Measurements from ENCODE around the gene NAA40. TPM values are rescaled to one million over a fixed set of nuclear protein-coding genes. Genes with fewer than 3 reads are reported as not detected.

The NAA40 gene
- total and polyA plus RNA-seq, 7 donors: 4.6 to 13.7 (median 7.6) TPM

- intact Hi-C loops (cut with DNase I): no loop called here
- no peaks in the 10 kb centered on the region for H3K4me1 ChIP-seq
- no peaks in the 10 kb centered on the region for H3K27me3 ChIP-seq (ENCODE audit: insufficient read depth in 3 of 3, low read length in 2 of 3)
- ATAC-seq (no peak), DNase-seq (no peak)
- WGBS, 3 donors: 85 to 91% (median 89%) methylated on average over 13 of the region's 13 CpGs
- no peaks in the 10 kb centered on the region for H3K9me3 ChIP-seq
- H3K4me3 ChIP-seq: no peak overlapping the region
- H3K36me3 ChIP-seq (ENCODE audit: insufficient read depth in 1 of 2, low read depth in 1 of 2): peaks cover 22 to 98% of the 10 kb centered on the region in 2 donors
- no peak for TF ChIP-seq CTCF (IDR thresholded peaks at IDR 0.05)
- no peak overlapping the region for H3K27ac ChIP-seq
These were observed 34.1 kb upstream of the NAA40 start for GRCh38 chr11:63904743-63905142.

GRCh38 chr11:63905179-63905578, 33.6 kb upstream of the NAA40 start:
- no peak for ATAC-seq
- DNase-seq: no peak
- no peaks in the 10 kb centered on the region for H3K27me3 ChIP-seq (ENCODE audit: insufficient read depth in 3 of 3, low read length in 2 of 3)
- H3K27ac ChIP-seq: no peak overlapping the region
- peaks cover 22 to 98% of the 10 kb centered on the region in 2 donors for H3K36me3 ChIP-seq (ENCODE audit: insufficient read depth in 1 of 2, low read depth in 1 of 2)
- H3K4me3 ChIP-seq: no peak overlapping the region
- H3K9me3 ChIP-seq: no peaks in the 10 kb centered on the region
- WGBS, 3 donors: 76 to 83% (median 78%) methylated on average over 6 of the region's 6 CpGs
- no peaks in the 10 kb centered on the region for H3K4me1 ChIP-seq
- no peak for TF ChIP-seq CTCF (IDR thresholded peaks at IDR 0.05)
- intact Hi-C loops (cut with DNase I): no loop called here

- peaks cover 16 to 90% of the 10 kb centered on the region in 2 donors for H3K36me3 ChIP-seq (ENCODE audit: insufficient read depth in 1 of 2, low read depth in 1 of 2)
- H3K4me3 ChIP-seq: no peak overlapping the region
- no peak for ATAC-seq
- H3K27ac ChIP-seq: no peak overlapping the region
- H3K27me3 ChIP-seq (ENCODE audit: insufficient read depth in 3 of 3, low read length in 2 of 3): no peaks in the 10 kb centered on the region
- DNase-seq: no peak
- no peak for TF ChIP-seq CTCF (IDR thresholded peaks at IDR 0.05)
- no peaks in the 10 kb centered on the region for H3K9me3 ChIP-seq
- intact Hi-C loops (cut with DNase I): no loop called here
- 91 to 99% (median 94%) methylated on average over 4 of the region's 4 CpGs for WGBS, 3 donors
- H3K4me1 ChIP-seq: no peaks in the 10 kb centered on the region
These were observed 32.7 kb upstream of the NAA40 start for GRCh38 chr11:63906087-63906486.

- no peak for ATAC-seq
- Histone ChIP-seq H3K36me3 (ENCODE audit: insufficient read depth in 1 of 2, low read depth in 1 of 2) (peaks cover 15 to 85% of the 10 kb centered on the region in 2 donors), H3K27ac (no peak overlapping the region)
These were observed 32.2 kb upstream of the NAA40 start for GRCh38 chr11:63906585-63906984.

More at GRCh38 chr11:63906585-63906984, 32.2 kb upstream of the NAA40 start:
- no peaks in the 10 kb centered on the region for H3K9me3 ChIP-seq
- intact Hi-C loops (cut with DNase I): no loop called here
- no peaks in the 10 kb centered on the region for H3K4me1 ChIP-seq
- TF ChIP-seq CTCF (IDR thresholded peaks at IDR 0.05): no peak
- H3K27me3 ChIP-seq (ENCODE audit: insufficient read depth in 3 of 3, low read length in 2 of 3): no peaks in the 10 kb centered on the region
- 89 to 94% (median 92%) methylated on average over 7 of the region's 7 CpGs for WGBS, 3 donors
- DNase-seq: no peak
- H3K4me3 ChIP-seq: no peak overlapping the region

Measured in psoas muscle (tissue), 8 donors.